Measurements from ENCODE around the gene RBM38. TPM values are rescaled to one million over a fixed set of nuclear protein-coding genes. Genes with fewer than 3 reads are reported as not detected.
A peak's percentile ranks its signal among the peaks of the same experiment; 100 is the strongest.
"Not testable (repeated sequence)": the region's sequence is repeated elsewhere in the genome, so short reads cannot be mapped to it uniquely, and the experiment has no call there.

The RBM38 gene
- 1 to 10 TPM; 3.7 to 5.7 (median 4.6) TPM for total RNA-seq (2021; fragmentation: NEBNext Ultra II Directional; extraction: Animal tissue kit (Norgen Biotek cat#: 25700))
- long read RNA-seq, partial matches to known transcripts: 2 of 2 reads
- long read RNA-seq, other reads (novel, unspliced or antisense): 0 of 2 reads

DNA sequence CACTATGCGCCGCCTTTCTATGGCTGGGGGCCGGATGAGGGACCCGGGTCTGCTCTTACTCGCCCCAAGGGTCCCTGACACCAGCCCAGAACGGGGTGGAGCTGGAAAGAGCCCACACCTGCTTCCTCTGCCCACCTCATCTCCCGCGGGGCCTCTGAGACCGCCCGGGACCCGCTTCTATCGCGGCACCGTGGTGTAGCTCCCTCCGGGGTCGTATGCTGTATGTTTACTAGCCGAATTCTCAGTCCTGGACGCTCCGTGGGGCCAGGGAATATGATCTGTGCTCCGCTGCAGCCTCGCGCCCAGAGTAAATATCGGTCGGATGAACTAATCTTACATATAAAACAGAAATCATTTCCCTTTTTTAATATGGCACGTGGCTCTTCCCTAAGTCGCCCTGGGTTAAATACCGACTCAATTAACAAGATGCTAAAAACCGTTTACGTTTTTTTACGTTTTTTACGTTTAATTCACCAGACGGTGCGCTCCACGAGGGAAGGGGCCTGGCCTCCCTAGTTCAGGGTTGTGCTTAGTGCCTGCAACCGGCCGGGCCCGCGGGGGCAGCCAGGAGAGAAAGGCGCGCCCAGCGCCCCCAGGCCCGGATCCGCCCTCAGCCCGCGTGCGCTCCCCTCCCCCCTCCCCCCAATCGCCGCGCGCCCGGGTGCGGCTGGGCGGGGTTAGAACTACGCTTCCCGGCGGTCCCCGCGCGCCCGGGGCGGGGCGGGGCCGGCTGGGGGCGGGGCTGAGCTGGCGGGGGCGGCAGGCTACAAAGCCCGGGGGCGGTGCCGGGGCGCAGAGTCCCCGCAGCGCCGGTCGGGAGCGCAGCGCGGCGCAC is at the start of gene RBM38:
TSS of gene RBM38 (plus strand) at position 793 of the 835 bp plus-strand sequence. CDS start 186 bp downstream, outside the sequence.
- TF ChIP-seq, protein P1, sequence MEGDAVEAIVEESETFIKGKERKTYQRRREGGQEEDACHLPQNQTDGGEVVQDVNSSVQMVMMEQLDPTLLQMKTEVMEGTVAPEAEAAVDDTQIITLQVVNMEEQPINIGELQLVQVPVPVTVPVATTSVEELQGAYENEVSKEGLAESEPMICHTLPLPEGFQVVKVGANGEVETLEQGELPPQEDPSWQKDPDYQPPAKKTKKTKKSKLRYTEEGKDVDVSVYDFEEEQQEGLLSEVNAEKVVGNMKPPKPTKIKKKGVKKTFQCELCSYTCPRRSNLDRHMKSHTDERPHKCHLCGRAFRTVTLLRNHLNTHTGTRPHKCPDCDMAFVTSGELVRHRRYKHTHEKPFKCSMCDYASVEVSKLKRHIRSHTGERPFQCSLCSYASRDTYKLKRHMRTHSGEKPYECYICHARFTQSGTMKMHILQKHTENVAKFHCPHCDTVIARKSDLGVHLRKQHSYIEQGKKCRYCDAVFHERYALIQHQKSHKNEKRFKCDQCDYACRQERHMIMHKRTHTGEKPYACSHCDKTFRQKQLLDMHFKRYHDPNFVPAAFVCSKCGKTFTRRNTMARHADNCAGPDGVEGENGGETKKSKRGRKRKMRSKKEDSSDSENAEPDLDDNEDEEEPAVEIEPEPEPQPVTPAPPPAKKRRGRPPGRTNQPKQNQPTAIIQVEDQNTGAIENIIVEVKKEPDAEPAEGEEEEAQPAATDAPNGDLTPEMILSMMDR (IDR thresholded peaks at IDR 0.05): no peak
- peaks cover 2% of the 10 kb centered on the region; the same call in 1 of the 2 replicates for H3K36me3 Mint-ChIP-seq (ENCODE audit: low read depth)
- H3K27ac Mint-ChIP-seq: no peak within 1 kb of the TSS

DNA sequence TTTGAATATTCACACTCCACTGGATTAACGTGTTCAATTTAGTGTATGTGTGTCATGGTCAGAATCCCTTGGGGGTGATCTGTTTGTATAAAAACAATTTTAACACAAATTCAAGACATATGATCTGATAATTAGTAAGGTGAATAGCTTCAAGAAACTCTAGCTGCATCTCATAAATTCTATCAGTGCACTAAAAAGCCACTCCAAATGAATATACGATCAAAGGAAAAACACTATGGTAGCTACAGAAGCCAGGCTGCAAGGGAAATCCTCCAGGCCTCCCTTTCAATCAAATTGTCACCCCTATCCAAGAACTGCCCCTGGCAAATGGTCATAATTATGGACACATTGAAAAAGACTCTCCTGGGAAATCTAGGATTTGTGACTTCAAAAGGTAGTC is 49.5 kb upstream of the RBM38 start:
- Mint-ChIP-seq H3K36me3 (ENCODE audit: low read depth) (no peaks in the 10 kb centered on the region), H3K4me3 (no peak overlapping the region), H3K27ac (no peak overlapping the region), H3K27me3 (ENCODE audit: insufficient read depth) (peaks cover 11% of the 10 kb centered on the region), H3K9me3 (no peaks in the 10 kb centered on the region), H3K4me1 (ENCODE audit: low read depth) (peaks cover 8% of the 10 kb centered on the region)
- TF ChIP-seq, protein P1 (IDR thresholded peaks at IDR 0.05): no peak
- DNase-seq: no peak

More for the DNA sequence above, at the start of gene RBM38:
- DNase-seq: no peak
- no peaks in the 10 kb centered on the region; the same call in 1 of the 2 replicates for H3K27me3 Mint-ChIP-seq (ENCODE audit: insufficient read depth)
- H3K9me3 Mint-ChIP-seq: no peaks in the 10 kb centered on the region
- no peaks in the 10 kb centered on the region for H3K4me1 Mint-ChIP-seq (ENCODE audit: low read depth)
- peak within 1 kb of the TSS; percentile 83 for H3K4me3 Mint-ChIP-seq

DNA sequence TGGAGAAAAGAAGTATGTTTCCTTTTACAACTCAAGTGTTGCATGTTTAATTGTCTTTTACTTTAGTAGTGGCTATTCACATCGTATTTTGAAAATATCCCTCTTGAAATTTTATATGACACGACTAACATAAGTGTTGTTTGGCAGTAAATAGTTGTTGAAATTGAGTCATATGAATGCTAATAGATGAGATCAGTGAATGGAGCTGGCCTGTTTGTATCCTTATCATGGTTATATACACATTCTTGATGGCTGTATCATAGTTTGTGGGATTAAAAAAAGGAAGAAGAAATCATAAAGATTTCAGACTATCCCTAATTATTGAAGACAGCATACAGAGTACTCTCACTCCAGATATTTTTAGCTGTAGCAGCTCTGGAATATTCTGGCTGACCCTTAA is 48.4 kb upstream of the RBM38 start:
- peaks cover 11% of the 10 kb centered on the region for H3K27me3 Mint-ChIP-seq (ENCODE audit: insufficient read depth)
- H3K9me3 Mint-ChIP-seq: no peaks in the 10 kb centered on the region
- H3K4me3 Mint-ChIP-seq: no peak overlapping the region
- no peaks in the 10 kb centered on the region for H3K36me3 Mint-ChIP-seq (ENCODE audit: low read depth)
- peaks cover 13% of the 10 kb centered on the region for H3K4me1 Mint-ChIP-seq (ENCODE audit: low read depth)
- peak; percentile 57 for DNase-seq
- no peak overlapping the region for H3K27ac Mint-ChIP-seq
- TF ChIP-seq, protein P1 (IDR thresholded peaks at IDR 0.05): no peak

DNA sequence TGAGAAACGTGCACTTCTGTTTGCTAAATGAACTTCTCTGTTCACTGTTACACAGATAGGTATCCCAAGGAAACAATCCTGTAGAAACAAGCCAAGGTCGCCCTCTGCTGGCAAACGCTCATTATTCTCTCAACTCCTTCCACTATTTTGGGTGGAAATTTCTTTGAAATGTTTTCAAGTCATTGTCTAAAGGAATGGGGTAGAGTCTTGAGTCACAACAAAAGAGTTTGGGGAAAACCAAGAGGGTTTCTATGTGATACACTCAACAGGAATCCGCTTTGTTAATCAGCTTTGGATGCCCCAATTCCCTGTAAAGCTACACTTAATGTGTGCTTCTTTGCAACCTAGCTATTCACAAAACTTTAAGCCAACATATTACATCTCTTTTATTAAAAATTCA is 44.7 kb upstream of the RBM38 start:
- TF ChIP-seq, protein P1 (IDR thresholded peaks at IDR 0.05): peak; percentile 90
- Mint-ChIP-seq H3K36me3 (ENCODE audit: low read depth) (no peaks in the 10 kb centered on the region), H3K4me1 (ENCODE audit: low read depth) (peaks cover 19% of the 10 kb centered on the region), H3K4me3 (no peak overlapping the region), H3K27me3 (ENCODE audit: insufficient read depth) (peaks cover 5% of the 10 kb centered on the region), H3K9me3 (no peaks in the 10 kb centered on the region), H3K27ac (no peak overlapping the region)
- peak; percentile 82 for DNase-seq

DNA sequence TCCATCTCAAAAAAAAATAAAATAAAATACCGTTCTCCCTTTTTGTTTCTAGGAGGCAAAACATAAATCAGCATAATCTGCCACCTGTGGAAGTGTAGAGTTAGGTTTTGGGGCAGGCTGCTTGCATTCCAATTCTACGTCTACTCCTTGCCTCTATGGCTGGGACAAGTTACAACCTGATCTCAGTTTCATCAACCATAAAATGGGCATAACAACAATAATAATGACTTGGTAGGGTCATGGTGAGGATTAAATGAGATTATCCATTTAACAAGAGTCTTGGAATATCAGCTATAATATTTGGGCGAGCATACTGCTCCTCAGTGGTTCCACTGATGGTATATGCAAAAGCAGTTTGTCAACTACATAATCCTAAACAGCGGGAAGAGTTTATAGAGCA is 43.8 kb upstream of the RBM38 start:
- peaks cover 28% of the 10 kb centered on the region for H3K4me1 Mint-ChIP-seq (ENCODE audit: low read depth)
- H3K27ac Mint-ChIP-seq: no peak overlapping the region
- no peak for DNase-seq
- no peak overlapping the region for H3K4me3 Mint-ChIP-seq
- H3K36me3 Mint-ChIP-seq (ENCODE audit: low read depth): peaks cover 8% of the 10 kb centered on the region
- TF ChIP-seq, protein P1 (IDR thresholded peaks at IDR 0.05): no peak
- H3K27me3 Mint-ChIP-seq (ENCODE audit: insufficient read depth): no peaks in the 10 kb centered on the region; the same call in 1 of the 2 replicates
- H3K9me3 Mint-ChIP-seq: no peaks in the 10 kb centered on the region

DNA sequence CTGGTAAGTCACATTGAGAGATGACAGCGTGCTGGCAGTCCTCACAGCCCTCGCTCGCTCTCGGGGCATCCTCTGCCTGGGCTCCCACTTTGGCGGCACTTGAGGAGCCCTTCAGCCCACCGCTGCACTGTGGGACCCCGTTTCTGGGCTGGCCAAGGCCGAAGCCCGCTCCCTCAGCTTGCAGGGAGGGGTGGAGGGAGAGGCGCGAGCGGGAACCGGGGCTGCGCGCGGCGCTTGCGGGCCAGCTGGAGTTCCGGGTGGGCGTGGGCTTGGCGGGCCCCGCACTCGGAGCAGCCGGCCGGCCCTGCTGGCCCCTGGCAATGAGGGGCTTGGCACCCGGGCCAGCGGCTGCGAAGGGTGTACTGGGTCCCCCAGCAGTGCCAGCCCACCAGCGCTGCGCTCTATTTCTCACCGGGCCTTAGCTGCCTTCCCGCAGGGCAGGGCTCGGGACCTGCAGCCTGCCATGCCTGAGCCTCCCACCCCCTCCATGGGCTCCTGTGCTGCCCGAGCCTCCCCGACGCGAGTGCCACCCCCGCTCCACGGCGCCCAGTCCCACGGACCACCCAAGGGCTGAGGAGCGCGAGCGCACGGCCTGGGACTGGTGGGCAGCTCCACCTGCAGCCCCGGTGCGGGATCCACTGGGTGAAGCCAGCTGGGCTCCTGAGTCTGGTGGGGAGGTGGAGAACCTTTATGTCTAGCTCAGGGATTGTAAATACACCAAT is 42.8 kb upstream of the RBM38 start:
- Mint-ChIP-seq H3K4me1 (ENCODE audit: low read depth) (peaks cover 28% of the 10 kb centered on the region), H3K36me3 (ENCODE audit: low read depth) (peaks cover 15% of the 10 kb centered on the region)
- not testable (repeated sequence) for H3K27me3 Mint-ChIP-seq (ENCODE audit: insufficient read depth); H3K27ac Mint-ChIP-seq; DNase-seq; H3K9me3 Mint-ChIP-seq; H3K4me3 Mint-ChIP-seq

DNA sequence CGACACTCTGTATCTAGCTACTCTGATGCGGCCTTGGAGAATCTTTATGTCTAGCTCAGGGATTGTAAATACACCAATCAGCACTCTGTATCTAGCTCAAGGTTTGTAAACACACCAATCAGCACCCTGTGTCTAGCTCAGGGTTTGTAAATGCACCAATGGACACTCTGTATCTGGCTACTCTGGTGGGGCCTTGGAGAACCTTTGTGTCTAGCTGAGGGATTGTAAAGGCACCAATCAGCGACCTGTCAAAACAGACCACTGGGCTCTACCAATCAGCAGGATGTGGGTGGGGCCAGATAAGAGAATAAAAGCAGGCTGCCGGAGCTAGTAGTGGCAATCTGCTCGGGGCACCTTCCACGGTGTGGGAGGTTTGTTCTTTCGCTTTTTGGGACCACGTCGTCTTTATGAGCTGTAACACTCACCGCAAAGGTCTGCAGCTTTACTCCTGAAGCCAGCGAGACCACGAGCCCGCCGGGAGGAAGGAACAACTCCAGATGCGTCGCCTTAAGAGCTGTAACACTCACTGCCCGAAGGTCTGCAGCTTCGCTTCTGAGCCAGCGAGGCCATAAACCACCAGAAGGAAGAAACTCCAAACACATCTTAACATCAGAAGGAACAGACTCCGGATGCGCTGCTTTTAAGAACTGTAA is 42.1 kb upstream of the RBM38 start:
- Mint-ChIP-seq H3K4me1 (ENCODE audit: low read depth) (peaks cover 30% of the 10 kb centered on the region), H3K36me3 (ENCODE audit: low read depth) (peaks cover 17% of the 10 kb centered on the region)
- not testable (repeated sequence) for H3K27me3 Mint-ChIP-seq (ENCODE audit: insufficient read depth); DNase-seq; H3K9me3 Mint-ChIP-seq; H3K4me3 Mint-ChIP-seq; H3K27ac Mint-ChIP-seq

Measured in HFFc6 (cell line).